Esophagus squamous epithelium (tissue), 4 donors: ENCODE measurements around the gene MRPL11.

Experiments used
- POLR2A ChIP-seq, 4 donors: fragments of 450-650 bp; IDR thresholded peaks; one replicate each; pipeline ENCODE4 v1.6.1; 2017; ENCODE audit warnings: antibody characterized with exemption in 4 of 4, mild to moderate bottlenecking in 4 of 4, moderate library complexity in 3 of 4
- TF ChIP-seq, protein P1 (sequence below), 6 experiments: fragments of 450-650 bp in 4 of 6; fragments of 200-600 bp in 2 of 6; sonication (generic) in 2 of 6; IDR thresholded peaks; one replicate each; pipeline ENCODE4 v1.5.1; 2016 to 2019; ENCODE audit warnings: antibody characterized with exemption in 6 of 6, mild to moderate bottlenecking in 4 of 6, moderate library complexity in 4 of 6

DNA sequence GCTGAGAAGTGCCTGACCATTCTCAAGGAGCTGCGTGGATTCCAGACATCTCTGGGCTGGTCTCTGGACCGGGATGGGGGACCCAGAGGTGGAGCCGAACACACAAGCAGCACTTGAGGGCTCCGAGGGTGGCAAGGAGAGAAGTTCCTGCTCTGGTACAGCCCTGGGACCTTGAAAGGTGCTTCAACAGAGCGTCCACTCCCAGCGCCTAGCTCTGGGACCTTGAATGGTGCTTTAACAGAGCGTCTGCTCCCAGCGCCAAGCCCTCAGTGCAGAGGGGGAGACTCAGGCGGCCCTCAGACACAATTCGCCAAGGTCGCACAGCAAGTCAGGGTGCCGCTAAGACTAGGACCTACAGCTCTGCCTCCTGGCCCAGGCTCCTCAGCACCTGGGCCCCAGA, 28.5 kb downstream of the MRPL11 start:
- TF ChIP-seq, protein P1, sequence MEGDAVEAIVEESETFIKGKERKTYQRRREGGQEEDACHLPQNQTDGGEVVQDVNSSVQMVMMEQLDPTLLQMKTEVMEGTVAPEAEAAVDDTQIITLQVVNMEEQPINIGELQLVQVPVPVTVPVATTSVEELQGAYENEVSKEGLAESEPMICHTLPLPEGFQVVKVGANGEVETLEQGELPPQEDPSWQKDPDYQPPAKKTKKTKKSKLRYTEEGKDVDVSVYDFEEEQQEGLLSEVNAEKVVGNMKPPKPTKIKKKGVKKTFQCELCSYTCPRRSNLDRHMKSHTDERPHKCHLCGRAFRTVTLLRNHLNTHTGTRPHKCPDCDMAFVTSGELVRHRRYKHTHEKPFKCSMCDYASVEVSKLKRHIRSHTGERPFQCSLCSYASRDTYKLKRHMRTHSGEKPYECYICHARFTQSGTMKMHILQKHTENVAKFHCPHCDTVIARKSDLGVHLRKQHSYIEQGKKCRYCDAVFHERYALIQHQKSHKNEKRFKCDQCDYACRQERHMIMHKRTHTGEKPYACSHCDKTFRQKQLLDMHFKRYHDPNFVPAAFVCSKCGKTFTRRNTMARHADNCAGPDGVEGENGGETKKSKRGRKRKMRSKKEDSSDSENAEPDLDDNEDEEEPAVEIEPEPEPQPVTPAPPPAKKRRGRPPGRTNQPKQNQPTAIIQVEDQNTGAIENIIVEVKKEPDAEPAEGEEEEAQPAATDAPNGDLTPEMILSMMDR (IDR thresholded peaks at IDR 0.05): no peak
- no peak for TF ChIP-seq POLR2A (IDR thresholded peaks at IDR 0.05)
